A673 (cell line): Measurements from ENCODE around the gene ZNF232.

Experiments used
- EZH2 ChIP-seq: fragments of 200-600 bp; sonication (generic); IDR thresholded peaks from 2 replicates; pipeline ENCODE4 v1.6.1; 2017; ENCODE audit warnings: borderline replicate concordance, low read depth, mild to moderate bottlenecking, mixed read lengths, antibody characterized with exemption, low read length; ENCODE audit not compliant: poor library complexity, severe bottlenecking
- TF ChIP-seq, protein P1 (sequence below): fragments of 300-800, 200-600 bp; sonication (generic); conservative IDR thresholded peaks from 2 replicates; pipeline ENCODE4 v1.5.1; 2017; ENCODE audit warnings: low read depth, mild to moderate bottlenecking, antibody characterized with exemption, low read length, moderate library complexity, mixed read lengths

- TF ChIP-seq, protein P1, sequence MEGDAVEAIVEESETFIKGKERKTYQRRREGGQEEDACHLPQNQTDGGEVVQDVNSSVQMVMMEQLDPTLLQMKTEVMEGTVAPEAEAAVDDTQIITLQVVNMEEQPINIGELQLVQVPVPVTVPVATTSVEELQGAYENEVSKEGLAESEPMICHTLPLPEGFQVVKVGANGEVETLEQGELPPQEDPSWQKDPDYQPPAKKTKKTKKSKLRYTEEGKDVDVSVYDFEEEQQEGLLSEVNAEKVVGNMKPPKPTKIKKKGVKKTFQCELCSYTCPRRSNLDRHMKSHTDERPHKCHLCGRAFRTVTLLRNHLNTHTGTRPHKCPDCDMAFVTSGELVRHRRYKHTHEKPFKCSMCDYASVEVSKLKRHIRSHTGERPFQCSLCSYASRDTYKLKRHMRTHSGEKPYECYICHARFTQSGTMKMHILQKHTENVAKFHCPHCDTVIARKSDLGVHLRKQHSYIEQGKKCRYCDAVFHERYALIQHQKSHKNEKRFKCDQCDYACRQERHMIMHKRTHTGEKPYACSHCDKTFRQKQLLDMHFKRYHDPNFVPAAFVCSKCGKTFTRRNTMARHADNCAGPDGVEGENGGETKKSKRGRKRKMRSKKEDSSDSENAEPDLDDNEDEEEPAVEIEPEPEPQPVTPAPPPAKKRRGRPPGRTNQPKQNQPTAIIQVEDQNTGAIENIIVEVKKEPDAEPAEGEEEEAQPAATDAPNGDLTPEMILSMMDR: no peak
- TF ChIP-seq EZH2: no peak
Observed at GRCh38 chr17:5111402-5112204, at the start of gene ZNF232.
